Smooth muscle cell (in vitro differentiated cells): ENCODE measurements around the gene NFATC3. TPM values are rescaled to one million over a fixed set of nuclear protein-coding genes. Genes with fewer than 3 reads are reported as not detected.
"Not testable (repeated sequence)": the region's sequence is repeated elsewhere in the genome, so short reads cannot be mapped to it uniquely, and the experiment has no call there.

Experiments used
- DNase-seq: peaks from one replicate; lab custom pipeline; 2025; ENCODE audit not compliant: unreplicated experiment; lab: John Stamatoyannopoulos, UW
- H2AFZ ChIP-seq: fragments of 200-600 bp; sonication (generic); 2 replicates; pipeline ENCODE4 v1.6.0; 2016; ENCODE audit warnings: antibody characterized with exemption, low read depth, mild to moderate bottlenecking
- H3F3A ChIP-seq: fragments of 200-600 bp; sonication (generic); 2 replicates; pipeline ENCODE4 v1.6.0; 2017; ENCODE audit warnings: antibody characterized with exemption, low read depth
- H3K27ac ChIP-seq: fragments of 200-600 bp; sonication (generic); 2 replicates; pipeline ENCODE4 v1.5.1; 2016; ENCODE audit warnings: low read depth, mild to moderate bottlenecking
- H3K27me3 ChIP-seq: fragments of 200-600 bp; sonication (generic); 2 replicates; pipeline ENCODE4 v1.6.1; 2016; ENCODE audit warnings: low read depth, mild to moderate bottlenecking
- H3K36me3 ChIP-seq: fragments of 200-600 bp; sonication (generic); 2 replicates; pipeline ENCODE4 v1.5.1; 2016; ENCODE audit warnings: low read depth
- H3K4me1 ChIP-seq: fragments of 200-600 bp; sonication (generic); 2 replicates; pipeline ENCODE4 v1.5.1; 2016; ENCODE audit warnings: low read depth
- H3K4me2 ChIP-seq: fragments of 200-600 bp; sonication (generic); 2 replicates; pipeline ENCODE4 v1.6.0; 2016; ENCODE audit warnings: mild to moderate bottlenecking
- H3K4me3 ChIP-seq: fragments of 200-600 bp; sonication (generic); 2 replicates; pipeline ENCODE4 v1.5.1; 2016; ENCODE audit warnings: mild to moderate bottlenecking
- H3K79me2 ChIP-seq: fragments of 200-600 bp; sonication (generic); 2 replicates; pipeline ENCODE4 v1.6.0; 2016; ENCODE audit warnings: low read depth, mild to moderate bottlenecking
- H3K9ac ChIP-seq: fragments of 200-600 bp; sonication (generic); 2 replicates; pipeline ENCODE4 v1.6.0; 2016; ENCODE audit warnings: low read depth
- H3K9me3 ChIP-seq: fragments of 200-600 bp; sonication (generic); replicated peaks from 2 replicates; pipeline ENCODE4 v1.5.1; 2016; ENCODE audit warnings: low read depth
- H4K20me1 ChIP-seq: fragments of 200-600 bp; sonication (generic); 2 replicates; pipeline ENCODE4 v1.6.0; 2016; ENCODE audit warnings: low read depth
- CTCF ChIP-seq: fragments of 200-600 bp; sonication (generic); IDR thresholded peaks from 2 replicates; pipeline ENCODE4 v1.5.1; 2017; ENCODE audit warnings: borderline replicate concordance, mild to moderate bottlenecking, antibody characterized with exemption; ENCODE audit not compliant: insufficient read depth, poor library complexity, severe bottlenecking
- WGBS: methylation state at CpG from one replicate; pipeline ENCODE4 v1.1.7; 2016; ENCODE audit warnings: low lambda C conversion rate; 5-methylcytosine and 5-hydroxymethylcytosine counted together
- polyA plus RNA-seq: library from polyadenylated mRNA; unstranded; fragments of >200 nt; fragmentation: Nextera tagmentation; extraction: Ambion mirVana; gene quantifications from 2 replicates; pipeline ENCODE4 v1.2.1, GENCODE V29; 2016
- total RNA-seq: library from RNA; depleted of rRNA; stranded (reverse); fragments of >200 nt; gene quantifications from 2 replicates; pipeline ENCODE4 v1.2.3, GENCODE V29; 2014

The NFATC3 gene
- total and polyA plus RNA-seq, 2 experiments from 2014 or later, result 14.7 to 30.2 TPM

GRCh38 chr16:68111379-68111778 is 26.2 kb downstream of the NFATC3 start:
- Histone ChIP-seq H3K79me2 (peaks cover 78% of the 10 kb centered on the region), H3K9me3 (no peaks in the 10 kb centered on the region), H2AFZ (no peak overlapping the region), H3K27me3 (no peaks in the 10 kb centered on the region), H3K9ac (no peak overlapping the region), H3K36me3 (no peaks in the 10 kb centered on the region), H3F3A (no peaks in the 10 kb centered on the region), H3K4me3 (no peak overlapping the region), H3K4me2 (no peak overlapping the region), H4K20me1 (peaks cover 40% of the 10 kb centered on the region), H3K27ac (no peak overlapping the region), H3K4me1 (no peaks in the 10 kb centered on the region)
- WGBS, result 85% methylated on average over 2 of the region's 2 CpGs
- DNase-seq, result no peak
- TF ChIP-seq CTCF, result no peak

- H3K79me2 ChIP-seq, result peaks cover 78% of the 10 kb centered on the region
- H3K27me3 ChIP-seq, result no peaks in the 10 kb centered on the region
- no peak for TF ChIP-seq CTCF
- no peak overlapping the region for H3K4me2 ChIP-seq
- no peak overlapping the region for H3K4me3 ChIP-seq
- H3K36me3 ChIP-seq, result no peaks in the 10 kb centered on the region
- H2AFZ ChIP-seq, result no peak overlapping the region
- DNase-seq, result no peak
- no peaks in the 10 kb centered on the region for H3K9me3 ChIP-seq
- H4K20me1 ChIP-seq, result peaks cover 55% of the 10 kb centered on the region
- H3K9ac ChIP-seq, result no peak overlapping the region
- no peak overlapping the region for H3K27ac ChIP-seq
- 94% methylated on average over 5 of the region's 5 CpGs for WGBS
- no peaks in the 10 kb centered on the region for H3F3A ChIP-seq
- no peaks in the 10 kb centered on the region for H3K4me1 ChIP-seq
These were observed 28.0 kb downstream of the NFATC3 start for GRCh38 chr16:68113059-68113761.

- H3F3A ChIP-seq, result no peaks in the 10 kb centered on the region
- no peak overlapping the region for H3K4me3 ChIP-seq
- H3K4me2 ChIP-seq, result no peak overlapping the region
- no peak overlapping the region for H3K27ac ChIP-seq
- H4K20me1 ChIP-seq, result peaks cover 61% of the 10 kb centered on the region
- no peak for DNase-seq
- no peak overlapping the region for H2AFZ ChIP-seq
- H3K79me2 ChIP-seq, result peaks cover 78% of the 10 kb centered on the region
- no peak overlapping the region for H3K9ac ChIP-seq
- no peaks in the 10 kb centered on the region for H3K27me3 ChIP-seq
- 96% methylated on average over 12 of the region's 12 CpGs for WGBS
- no peaks in the 10 kb centered on the region for H3K4me1 ChIP-seq
- H3K9me3 ChIP-seq, result no peaks in the 10 kb centered on the region
- no peak for TF ChIP-seq CTCF
- no peaks in the 10 kb centered on the region for H3K36me3 ChIP-seq
These were observed 28.6 kb downstream of the NFATC3 start for GRCh38 chr16:68113765-68114240.

GRCh38 chr16:68114939-68115338 is 29.8 kb downstream of the NFATC3 start:
- H4K20me1 ChIP-seq, result peaks cover 72% of the 10 kb centered on the region
- peaks cover 77% of the 10 kb centered on the region for H3K79me2 ChIP-seq
- H3K4me3 ChIP-seq, H2AFZ ChIP-seq, H3F3A ChIP-seq, H3K9ac ChIP-seq, H3K4me1 ChIP-seq, H3K4me2 ChIP-seq, H3K27ac ChIP-seq, H3K9me3 ChIP-seq, DNase-seq, H3K27me3 ChIP-seq, H3K36me3 ChIP-seq: not testable (repeated sequence)
- 59% methylated on average over 8 of the region's 8 CpGs for WGBS
